ENCODE data around the gene ZBTB17.
"Not testable (repeated sequence)": the region's sequence is repeated elsewhere in the genome, so short reads cannot be mapped to it uniquely, and the experiment has no call there.

Gene ZBTB17

DNA sequence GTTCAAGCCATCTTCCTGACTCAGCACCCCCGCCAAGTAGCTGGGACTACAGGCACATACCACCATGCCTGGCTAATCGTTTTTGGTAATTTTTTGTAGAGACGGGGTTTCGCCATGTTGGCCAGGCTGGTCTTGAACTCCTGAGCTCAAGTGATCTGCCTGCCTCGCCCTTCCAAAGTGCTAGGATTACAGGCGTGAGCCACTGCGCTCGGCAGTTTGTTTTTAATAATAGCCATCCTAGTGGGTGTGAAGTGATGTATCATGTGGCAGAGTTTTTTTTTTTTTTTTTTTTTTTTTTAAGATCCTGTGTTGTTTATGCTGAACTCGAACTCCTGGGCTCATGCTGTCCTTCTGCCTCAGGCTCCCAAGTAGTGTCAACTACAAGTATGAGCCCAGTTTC, 76.6 kb downstream of the ZBTB17 start:
- DNase-seq (ENCODE audit: insufficient read length, low spot score) (no peak), FAIRE-seq (no peak)
- TF ChIP-seq POLR2A (IDR thresholded peaks at IDR 0.05; ENCODE audit: low read depth, low read length), result no peak

GRCh38 chr1:15896841-15897610, 78.9 kb downstream of the ZBTB17 start:
- not testable (repeated sequence) for FAIRE-seq; DNase-seq (ENCODE audit: insufficient read length, low spot score)

DNA sequence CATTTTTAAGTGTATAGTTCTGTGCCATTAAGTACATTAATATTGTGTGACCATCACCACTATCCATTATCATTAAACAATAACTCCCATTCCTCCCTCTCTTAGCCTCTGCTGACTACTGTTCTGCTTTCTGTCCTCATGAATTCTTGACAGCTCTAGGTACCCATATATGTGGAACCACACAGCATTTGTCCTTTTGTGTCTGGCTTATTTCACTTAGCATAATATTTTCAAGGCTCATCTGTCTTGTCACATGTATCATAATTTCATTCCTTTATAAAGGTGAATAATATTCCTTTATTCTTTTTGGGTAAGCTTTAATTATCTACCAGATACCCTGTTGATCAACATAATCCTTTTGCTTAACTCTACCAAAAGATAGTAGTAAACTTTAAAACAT, 80.7 kb downstream of the ZBTB17 start:
- TF ChIP-seq POLR2A (IDR thresholded peaks at IDR 0.05; ENCODE audit: low read depth, low read length), result no peak
- DNase-seq (ENCODE audit: insufficient read length, low spot score) (no peak), FAIRE-seq (no peak)

DNA sequence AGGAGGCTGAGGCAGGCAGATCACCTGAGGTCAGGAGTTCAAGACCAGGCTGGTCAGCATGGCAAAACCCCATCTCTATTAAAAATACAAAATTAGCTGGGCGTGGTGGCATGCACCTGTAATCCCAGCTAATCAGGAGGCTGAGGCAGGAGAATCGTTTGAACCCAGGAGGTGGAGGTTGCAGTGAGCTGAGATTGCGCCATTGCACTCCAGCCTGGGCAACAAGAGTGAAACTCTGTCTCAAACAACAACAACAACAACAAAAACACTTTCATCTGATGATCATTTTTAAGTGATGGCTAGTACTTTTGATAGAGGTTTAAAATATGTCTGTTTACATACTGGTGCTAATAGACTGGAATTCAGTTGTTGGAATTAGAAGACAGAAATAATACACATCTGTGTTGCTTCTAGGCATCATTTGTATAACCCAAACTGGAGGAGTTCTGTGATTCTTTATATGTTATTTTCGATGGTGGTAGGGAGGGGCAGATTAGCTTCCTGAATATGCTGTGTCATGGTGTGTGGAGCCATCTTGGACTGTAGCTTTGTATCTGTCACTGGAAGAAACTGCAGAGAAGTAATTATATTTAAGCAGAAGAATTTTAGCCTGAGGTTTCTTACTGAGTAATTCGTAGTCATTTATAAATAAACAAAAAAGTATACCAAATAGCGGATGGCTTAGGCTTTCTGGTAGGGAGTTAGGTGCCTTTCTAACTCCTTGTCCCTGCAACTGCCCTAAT, 82.9 kb downstream of the ZBTB17 start:
- FAIRE-seq; DNase-seq (ENCODE audit: insufficient read length, low spot score): not testable (repeated sequence)
